DOHH2 (cell line): ENCODE measurements around the gene PIAS3.

Source experiments
- H3F3A ChIP-seq: fragments of 200-600 bp; sonication (generic), shearing (Covaris generic); 2 replicates; pipeline ENCODE4 v1.6.0; 2016; ENCODE audit warnings: antibody characterized with exemption, mild to moderate bottlenecking; ENCODE audit not compliant: control insufficient read depth, insufficient read depth
- H3K27ac ChIP-seq: fragments of 200-600 bp; sonication (generic); 2 replicates; pipeline ENCODE4 v1.5.1; 2014; ENCODE audit warnings: low read depth, mild to moderate bottlenecking, low read length, moderate library complexity
- H3K27me3 ChIP-seq: fragments of 200-600 bp; sonication (generic); 2 replicates; pipeline ENCODE4 v1.6.1; 2014; ENCODE audit warnings: mild to moderate bottlenecking, low read length, mixed read lengths; ENCODE audit not compliant: control insufficient read depth
- H3K36me3 ChIP-seq: fragments of 200-600 bp; sonication (generic); 2 replicates; pipeline ENCODE4 v1.6.1; 2014; ENCODE audit warnings: mild to moderate bottlenecking, low read length, moderate library complexity, mixed read lengths; ENCODE audit not compliant: control insufficient read depth
- H3K4me1 ChIP-seq: fragments of 200-600 bp; sonication (generic); 2 replicates; pipeline ENCODE4 v1.6.1; 2014; ENCODE audit warnings: mild to moderate bottlenecking, low read length, mixed read lengths; ENCODE audit not compliant: control insufficient read depth
- H3K4me2 ChIP-seq: fragments of 200-600 bp; sonication (generic); 2 replicates; pipeline ENCODE4 v1.6.0; 2014; ENCODE audit warnings: mild to moderate bottlenecking, low read length, moderate library complexity
- H3K4me3 ChIP-seq: fragments of 200-600 bp; sonication (generic); 2 replicates; pipeline ENCODE4 v1.5.1; 2014; ENCODE audit warnings: mild to moderate bottlenecking, low read length, mixed read lengths
- H3K79me2 ChIP-seq: fragments of 200-600 bp; sonication (generic); 2 replicates; pipeline ENCODE4 v1.6.1; 2014; ENCODE audit warnings: mild to moderate bottlenecking, low read length, mixed read lengths; ENCODE audit not compliant: control insufficient read depth
- H3K9me2 ChIP-seq: fragments of 200-600 bp; sonication (generic); replicated peaks from 2 replicates; pipeline ENCODE4 v1.6.1; 2014; ENCODE audit warnings: mild to moderate bottlenecking, low read length, mixed read lengths; ENCODE audit not compliant: control insufficient read depth
- H3K9me3 ChIP-seq: fragments of 200-600 bp; sonication (generic); 2 replicates; pipeline ENCODE4 v1.6.1; 2014; ENCODE audit warnings: antibody characterized with exemption, low read length, mixed read lengths; ENCODE audit not compliant: control insufficient read depth, insufficient read depth
- H4K20me1 ChIP-seq: fragments of 200-600 bp; sonication (generic); 2 replicates; pipeline ENCODE4 v1.6.0; 2014; ENCODE audit warnings: low read depth, mild to moderate bottlenecking, antibody characterized with exemption, low read length, moderate library complexity; ENCODE audit not compliant: control insufficient read depth, insufficient read depth
- EZH2phosphoT487 ChIP-seq: fragments of 200-600 bp; sonication (generic); IDR thresholded peaks from 2 replicates; pipeline ENCODE4 v1.6.1; 2017; ENCODE audit warnings: borderline replicate concordance, mild to moderate bottlenecking, antibody characterized with exemption, low read length, moderate library complexity, mixed read lengths
- TF ChIP-seq, protein P1 (sequence below): fragments of 200-600 bp; sonication (generic); IDR thresholded peaks from one replicate; pipeline ENCODE4 v1.5.1; 2014; ENCODE audit warnings: antibody characterized with exemption, mild to moderate bottlenecking, low read depth, low read length; ENCODE audit not compliant: poor library complexity, severe bottlenecking

The PIAS3 gene

DNA sequence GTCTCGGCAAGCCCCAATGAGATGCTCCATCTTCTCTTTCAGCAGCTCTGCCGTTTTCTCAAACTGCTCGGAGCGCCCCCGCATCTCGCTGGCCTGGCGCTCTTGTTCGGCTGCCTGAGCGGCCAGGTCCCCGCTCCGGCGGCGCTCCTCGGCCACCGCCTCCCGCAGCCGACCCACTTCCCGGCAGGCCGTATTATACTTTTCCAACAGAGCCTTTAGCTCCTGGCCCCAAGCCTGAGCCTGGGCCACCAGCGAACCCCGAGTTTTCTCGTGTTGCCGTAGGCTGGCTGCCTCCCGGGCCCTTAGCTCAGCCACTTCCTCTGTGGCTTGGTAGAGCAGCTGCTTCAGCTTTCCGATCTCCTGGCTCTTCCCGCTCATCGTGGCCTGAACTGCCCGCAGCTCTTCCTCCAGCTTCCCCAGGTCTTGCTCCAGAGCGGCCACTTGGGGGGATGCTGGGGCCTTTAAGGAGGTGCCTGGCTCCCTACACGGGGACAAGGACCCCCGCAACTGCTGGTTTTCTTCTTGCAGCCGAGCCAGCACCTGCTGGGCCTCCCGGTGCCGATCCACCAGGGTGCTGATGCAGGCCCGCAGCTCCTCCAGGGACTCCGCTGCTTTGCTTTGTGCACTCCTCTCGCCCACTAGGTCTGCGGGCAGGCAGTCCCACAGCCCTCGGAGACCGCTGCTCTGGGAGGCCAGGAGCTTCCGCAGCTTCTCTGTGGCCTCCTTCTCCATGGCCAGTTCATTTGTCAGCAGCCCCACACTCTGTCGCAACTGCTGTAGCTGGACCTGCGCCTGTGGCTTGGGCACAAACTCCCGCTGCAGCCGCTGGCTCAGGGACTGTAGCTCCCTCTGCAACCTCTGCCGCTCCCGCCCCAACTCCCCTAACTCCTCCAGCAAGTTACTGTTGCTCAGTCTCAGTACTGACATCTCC lies 13.4 kb upstream of the PIAS3 start:
- no peaks in the 10 kb centered on the region for H3K9me3 ChIP-seq
- no peaks in the 10 kb centered on the region for H3K79me2 ChIP-seq
- TF ChIP-seq EZH2phosphoT487, result no peak
- TF ChIP-seq, protein P1, sequence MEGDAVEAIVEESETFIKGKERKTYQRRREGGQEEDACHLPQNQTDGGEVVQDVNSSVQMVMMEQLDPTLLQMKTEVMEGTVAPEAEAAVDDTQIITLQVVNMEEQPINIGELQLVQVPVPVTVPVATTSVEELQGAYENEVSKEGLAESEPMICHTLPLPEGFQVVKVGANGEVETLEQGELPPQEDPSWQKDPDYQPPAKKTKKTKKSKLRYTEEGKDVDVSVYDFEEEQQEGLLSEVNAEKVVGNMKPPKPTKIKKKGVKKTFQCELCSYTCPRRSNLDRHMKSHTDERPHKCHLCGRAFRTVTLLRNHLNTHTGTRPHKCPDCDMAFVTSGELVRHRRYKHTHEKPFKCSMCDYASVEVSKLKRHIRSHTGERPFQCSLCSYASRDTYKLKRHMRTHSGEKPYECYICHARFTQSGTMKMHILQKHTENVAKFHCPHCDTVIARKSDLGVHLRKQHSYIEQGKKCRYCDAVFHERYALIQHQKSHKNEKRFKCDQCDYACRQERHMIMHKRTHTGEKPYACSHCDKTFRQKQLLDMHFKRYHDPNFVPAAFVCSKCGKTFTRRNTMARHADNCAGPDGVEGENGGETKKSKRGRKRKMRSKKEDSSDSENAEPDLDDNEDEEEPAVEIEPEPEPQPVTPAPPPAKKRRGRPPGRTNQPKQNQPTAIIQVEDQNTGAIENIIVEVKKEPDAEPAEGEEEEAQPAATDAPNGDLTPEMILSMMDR, result no peak
- peaks cover 59% of the 10 kb centered on the region for H3K27me3 ChIP-seq
- no peak overlapping the region; the same call in 1 of the 2 replicates for H3K4me3 ChIP-seq
- no peaks in the 10 kb centered on the region for H3K9me2 ChIP-seq
- no peaks in the 10 kb centered on the region for H3K4me1 ChIP-seq
- no peak overlapping the region for H3K4me2 ChIP-seq
- no peaks in the 10 kb centered on the region for H3K36me3 ChIP-seq
- H4K20me1 ChIP-seq, result no peaks in the 10 kb centered on the region
- H3F3A ChIP-seq, result no peaks in the 10 kb centered on the region
- no peak overlapping the region for H3K27ac ChIP-seq

DNA sequence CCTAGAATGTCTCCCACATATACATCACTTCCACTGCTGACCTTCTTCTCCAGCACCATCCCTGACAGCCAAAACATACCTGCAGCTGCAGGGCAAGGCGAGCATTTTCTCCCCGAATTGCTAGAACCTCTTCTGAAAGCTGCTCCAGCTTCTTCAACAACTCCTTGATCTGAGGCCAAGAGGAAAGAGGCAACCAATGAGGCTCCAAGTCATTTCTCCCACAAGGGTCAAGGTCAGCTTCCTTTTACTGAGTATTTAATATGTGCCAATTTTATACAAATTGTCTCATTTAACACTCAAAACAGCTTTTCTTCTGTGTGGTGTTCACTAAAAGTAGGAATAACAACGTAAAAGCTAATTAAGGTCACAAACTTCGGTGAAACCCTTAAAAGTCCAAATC lies 9.4 kb upstream of the PIAS3 start:
- peaks cover 68% of the 10 kb centered on the region for H3K27me3 ChIP-seq
- no peak overlapping the region for H3K4me3 ChIP-seq
- no peaks in the 10 kb centered on the region for H3F3A ChIP-seq
- H3K79me2 ChIP-seq, result no peaks in the 10 kb centered on the region
- no peaks in the 10 kb centered on the region for H4K20me1 ChIP-seq
- TF ChIP-seq, protein P1, result no peak
- no peak for TF ChIP-seq EZH2phosphoT487
- no peaks in the 10 kb centered on the region for H3K36me3 ChIP-seq
- no peaks in the 10 kb centered on the region for H3K9me3 ChIP-seq
- H3K4me2 ChIP-seq, result no peak overlapping the region
- H3K4me1 ChIP-seq, result no peaks in the 10 kb centered on the region
- no peak overlapping the region for H3K27ac ChIP-seq
- no peaks in the 10 kb centered on the region for H3K9me2 ChIP-seq

DNA sequence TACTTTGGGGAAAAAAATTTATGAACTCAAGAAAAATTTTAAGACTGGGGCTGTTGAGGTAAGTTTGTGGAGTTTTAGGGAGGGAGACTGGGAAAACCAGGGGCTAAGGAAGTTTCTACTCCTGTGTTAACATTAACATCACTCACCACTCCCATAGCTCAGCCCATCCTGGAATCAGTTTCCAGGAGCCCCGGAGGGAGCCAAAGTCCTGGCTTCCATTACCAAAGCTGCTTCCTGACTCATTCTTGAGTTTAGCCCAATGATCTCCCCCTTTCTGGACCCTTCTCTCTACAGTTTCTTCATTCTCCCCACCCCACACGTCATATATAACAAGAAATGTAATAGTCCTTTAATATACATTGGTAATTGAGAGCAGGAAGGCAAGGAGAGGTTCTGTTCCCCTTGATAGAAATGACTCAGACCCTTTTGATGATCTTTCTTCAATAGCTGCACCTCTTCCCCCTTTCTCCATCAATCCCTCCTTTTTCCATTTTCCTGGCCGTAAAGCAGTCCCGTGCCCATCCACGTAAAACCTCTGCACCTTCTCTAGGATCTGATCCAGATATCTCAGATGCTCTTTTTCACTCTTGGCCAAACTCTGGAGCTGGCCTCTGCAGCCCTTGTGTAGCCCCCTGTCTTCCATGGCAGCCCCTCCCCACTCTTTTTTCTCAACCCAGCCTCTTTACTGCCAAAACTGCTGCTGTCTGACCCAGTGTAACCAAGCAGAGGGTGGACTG lies 4.6 kb upstream of the PIAS3 start:
- H3K27ac ChIP-seq, result no peak overlapping the region
- no peak for TF ChIP-seq EZH2phosphoT487
- TF ChIP-seq, protein P1, result no peak
- no peak overlapping the region for H3K4me2 ChIP-seq
- H3K9me2 ChIP-seq, result no peaks in the 10 kb centered on the region
- no peak overlapping the region for H3K4me3 ChIP-seq
- H3F3A ChIP-seq, result peaks cover 5% of the 10 kb centered on the region; the same call in 1 of the 2 replicates
- no peaks in the 10 kb centered on the region for H3K79me2 ChIP-seq
- H3K36me3 ChIP-seq, result no peaks in the 10 kb centered on the region
- no peaks in the 10 kb centered on the region for H3K9me3 ChIP-seq
- H3K27me3 ChIP-seq, result peaks cover 44% of the 10 kb centered on the region
- no peaks in the 10 kb centered on the region for H4K20me1 ChIP-seq
- peaks cover 5% of the 10 kb centered on the region for H3K4me1 ChIP-seq
